A549 (cell line): ENCODE results near the gene FAM53B. TPM values are rescaled to one million over a fixed set of nuclear protein-coding genes. Genes with fewer than 3 reads are reported as not detected.

Source experiments
- ATAC-seq, 2 experiments: fragments of 200-7000 bp in 1 of 2; fragments of >200 bp in 1 of 2; cut with Nextera tagmentation in 1 of 2; cut with Tn5 transposase in 1 of 2; 3 replicates each; pipeline versions ENCODE4 v1.8.0 to v1.9.1; 2018 to 2020; ENCODE audit warnings: mild to moderate bottlenecking in 1 of 2, moderate library complexity in 1 of 2
- CTCF ChIA-PET: fragments of 300-600 bp; sonication (Branson Sonifier 250); formaldehyde crosslinking; extraction: SDS; loops from one replicate; lab custom pipeline; 2021; ENCODE audit warnings: antibody characterized with exemption, inconsistent platforms; lab: Yijun Ruan, JAX
- POLR2A ChIA-PET: fragments of 350-600 bp; formaldehyde crosslinking; extraction: SDS; loops from one replicate; lab custom pipeline; 2021; ENCODE audit warnings: antibody characterized with exemption, inconsistent platforms; lab: Yijun Ruan, JAX
- DNase-seq, 2 experiments: peaks; one replicate each; pipeline versions ENCODE4 v3.0.0 to v3.0.0-alpha.2; 2011 to 2016; ENCODE audit warnings: low read depth in 1 of 2, low spot score in 1 of 2
- FAIRE-seq: peaks from 2 replicates; lab custom pipeline; 2011; peaks lifted over from hg19 to GRCh38; lab: Jason Lieb, UNC
- H3K27ac ChIP-seq, 2 experiments: fragments of >200 bp; sonication (Bioruptor Twin); formaldehyde crosslinking; 3 replicates each; pipeline ENCODE4 v1.5.1; 2016 to 2017
- H3K4me1 ChIP-seq: fragments of >200 bp; sonication (Bioruptor Twin); formaldehyde crosslinking; 3 replicates; pipeline ENCODE4 v1.6.1; 2016
- H3K4me2 ChIP-seq: fragments of >200 bp; sonication (Bioruptor Twin); formaldehyde crosslinking; 3 replicates; pipeline ENCODE4 v1.6.1; 2016
- H3K4me3 ChIP-seq: fragments of >200 bp; sonication (Bioruptor Twin); formaldehyde crosslinking; 3 replicates; pipeline ENCODE4 v1.5.1; 2016
- H3K9me3 ChIP-seq: fragments of >200 bp; sonication (Bioruptor Twin); formaldehyde crosslinking; 3 replicates; pipeline ENCODE4 v1.6.1; 2016
- CBX2 ChIP-seq: fragments of 200-600 bp; sonication (generic); IDR thresholded peaks from 2 replicates; pipeline ENCODE4 v1.6.1; 2016; ENCODE audit warnings: low read depth, mild to moderate bottlenecking, borderline replicate concordance
- CBX8 ChIP-seq: fragments of 200-600 bp; sonication (generic); IDR thresholded peaks from 2 replicates; pipeline ENCODE4 v1.6.1; 2016
- CHD4 ChIP-seq: fragments of 200-600 bp; sonication (generic); IDR thresholded peaks from 2 replicates; pipeline ENCODE4 v1.6.1; 2016; ENCODE audit warnings: antibody characterized with exemption, mild to moderate bottlenecking, borderline replicate concordance
- EP300 ChIP-seq, 2 experiments: fragments of >200 bp; sonication (Bioruptor Twin); formaldehyde crosslinking; IDR thresholded peaks; 2 replicates in 1 of 2; 3 replicates in 1 of 2; pipeline ENCODE4 v1.6.1; 2016 to 2017
- FOXS1 ChIP-seq: fragments of 250-450 bp; sonication (Bioruptor Pico); IDR thresholded peaks from 2 replicates; pipeline ENCODE4 v1.5.0; 2020; ENCODE audit warnings: mild to moderate bottlenecking, moderate library complexity
- HEYL ChIP-seq: fragments of 250-450 bp; sonication (Bioruptor Pico); IDR thresholded peaks from 2 replicates; pipeline ENCODE4 v1.8.0; 2021; ENCODE audit warnings: mild to moderate bottlenecking, moderate library complexity
- HMGXB4 ChIP-seq: fragments of 250-450 bp; sonication (Bioruptor Pico); IDR thresholded peaks from 2 replicates; pipeline ENCODE4 v1.5.0; 2021; ENCODE audit warnings: mild to moderate bottlenecking, moderate library complexity, borderline replicate concordance
- HOXB5 ChIP-seq: fragments of 250-450 bp; sonication (Bioruptor Pico); IDR thresholded peaks from 2 replicates; pipeline ENCODE4 v1.5.0; 2020; ENCODE audit warnings: mild to moderate bottlenecking, moderate library complexity
- KDM1A ChIP-seq: fragments of 200-600 bp; sonication (generic); IDR thresholded peaks from 2 replicates; pipeline ENCODE4 v1.6.1; 2016; ENCODE audit warnings: low read depth, mild to moderate bottlenecking
- KDM5A ChIP-seq: fragments of 200-600 bp; sonication (generic); IDR thresholded peaks from 2 replicates; pipeline ENCODE4 v1.6.1; 2016; ENCODE audit warnings: antibody characterized with exemption, mild to moderate bottlenecking
- MAZ ChIP-seq: fragments of 150-350 bp; IDR thresholded peaks from 2 replicates; pipeline ENCODE4 v1.6.1; 2014; ENCODE audit warnings: antibody characterized with exemption, low read depth, low read length, borderline replicate concordance
- NPAS2 ChIP-seq: fragments of 250-450 bp; sonication (Bioruptor Pico); IDR thresholded peaks from 2 replicates; pipeline ENCODE4 v1.8.0; 2022; ENCODE audit warnings: mild to moderate bottlenecking, moderate library complexity, borderline replicate concordance
- PHF8 ChIP-seq: fragments of 200-600 bp; sonication (generic); IDR thresholded peaks from 2 replicates; pipeline ENCODE4 v1.6.1; 2016; ENCODE audit warnings: low read depth, mild to moderate bottlenecking, antibody characterized with exemption, moderate library complexity, borderline replicate concordance
- POLR2A ChIP-seq: IDR thresholded peaks from 2 replicates; pipeline ENCODE4 v1.6.1; 2012; ENCODE audit warnings: mild to moderate bottlenecking, low read length
- RAD21 ChIP-seq, 2 experiments: fragments of >200 bp in 1 of 2; sonication (Bioruptor Twin) in 1 of 2; formaldehyde crosslinking in 1 of 2; IDR thresholded peaks in 1 of 2; conservative IDR thresholded peaks in 1 of 2; 2 replicates in 1 of 2; 3 replicates in 1 of 2; pipeline ENCODE4 v1.6.1; 2012 to 2018; ENCODE audit warnings: inconsistent platforms in 1 of 2
- RARB ChIP-seq: fragments of 250-450 bp; sonication (Bioruptor Pico); IDR thresholded peaks from 2 replicates; pipeline ENCODE4 v1.8.0; 2021; ENCODE audit warnings: mild to moderate bottlenecking, moderate library complexity
- RCOR1 ChIP-seq: fragments of 150-350 bp; IDR thresholded peaks from 2 replicates; pipeline ENCODE4 v1.6.1; 2014; ENCODE audit warnings: antibody characterized with exemption, low read length, low read depth
- REST ChIP-seq: fragments of 200-600 bp; sonication (generic); IDR thresholded peaks from 2 replicates; pipeline ENCODE4 v1.6.1; 2016; ENCODE audit warnings: antibody characterized with exemption, mild to moderate bottlenecking, moderate library complexity
- RNF2 ChIP-seq: fragments of 200-600 bp; sonication (generic); IDR thresholded peaks from 2 replicates; pipeline ENCODE4 v1.6.1; 2016; ENCODE audit warnings: low read depth, mild to moderate bottlenecking, antibody characterized with exemption, moderate library complexity, borderline replicate concordance
- ZC3H11A ChIP-seq: fragments of 450-650 bp; IDR thresholded peaks from 2 replicates; pipeline ENCODE4 v1.6.1; 2014; ENCODE audit warnings: antibody characterized with exemption, mild to moderate bottlenecking
- ZFP36 ChIP-seq: fragments of 450-650 bp; IDR thresholded peaks from 2 replicates; pipeline ENCODE4 v1.6.1; 2014; ENCODE audit warnings: borderline replicate concordance; ENCODE audit not compliant: partially characterized antibody
- ZNF302 ChIP-seq: fragments of 250-450 bp; sonication (Bioruptor Pico); IDR thresholded peaks from 2 replicates; pipeline ENCODE4 v1.9.0; 2021; ENCODE audit warnings: inconsistent platforms, mild to moderate bottlenecking, moderate library complexity
- WGBS: methylation state at CpG from one replicate; pipeline ENCODE4 v1.1.6; 2017; ENCODE audit errors: missing lambda C conversion rate; 5-methylcytosine and 5-hydroxymethylcytosine counted together
- polyA plus RNA-seq, 4 experiments: library from polyadenylated mRNA; depleted of rRNA in 3 of 4; stranded (reverse); fragments of >200 nt; fragmentation: RNase III in 1 of 4; extraction: RNeasy Plus Mini Kit Qiagen cat#74134 plus additional on column Dnase treatment in 1 of 4; gene quantifications; 2 replicates in 3 of 4; 3 replicates in 1 of 4; pipeline ENCODE4 v1.2.3, GENCODE V29; 2011 to 2017

The FAM53B gene
- polyA plus RNA-seq, 2 of the 4 experiments (the other 2 are of a cell fraction): 5.1 to 8.5 TPM

GRCh38 chr10:124616040-124616835 is 127.9 kb downstream of the FAM53B start:
- ChIA-PET POLR2A (no interaction called here), CTCF (interaction anchor here (0.9 to 1.1 kb wide), 2 partner anchors 11 to 129 kb away, joined by 3 read pairs; no protein-coding TSS in a partner anchor)
- H3K4me2 ChIP-seq: no peak overlapping the region
- TF ChIP-seq EP300 (IDR thresholded peaks at IDR 0.05) (no peak), POLR2A (no peak), MAZ (no peak), RNF2 (no peak), CHD4 (no peak), REST (no peak), KDM5A (no peak), RARB (no peak), KDM1A (no peak), CBX8 (no peak), PHF8 (no peak), RAD21 (conservative IDR thresholded peaks at IDR 0.05 in 1 of 2, IDR thresholded peaks at IDR 0.05 in 1 of 2) (no peak), HMGXB4 (CRISPR knock-in tag) (no peak), ZC3H11A (no peak), ZFP36 (no peak), NPAS2 (CRISPR knock-in tag) (no peak), ZNF302 (no peak), HOXB5 (CRISPR knock-in tag) (no peak), HEYL (CRISPR knock-in tag) (no peak), FOXS1 (CRISPR knock-in tag) (no peak)
- H3K4me3 ChIP-seq: no peak overlapping the region
- no peak overlapping the region for H3K27ac ChIP-seq
- WGBS: 91% methylated on average over 23 of the region's 30 CpGs
- peaks cover 4% of the 10 kb centered on the region; the same call in 1 of the 3 replicates for H3K4me1 ChIP-seq
- ATAC-seq: no peak
- H3K9me3 ChIP-seq: no peaks in the 10 kb centered on the region
- FAIRE-seq: no peak
- no peak for DNase-seq

- Histone ChIP-seq H3K27ac (no peak overlapping the region), H3K4me2 (no peak overlapping the region), H3K4me1 (peaks cover 4% of the 10 kb centered on the region; the same call in 1 of the 3 replicates), H3K9me3 (no peaks in the 10 kb centered on the region), H3K4me3 (no peak overlapping the region)
- FAIRE-seq (no peak), ATAC-seq (no peak), DNase-seq (no peak)
- TF ChIP-seq RCOR1 (no peak), CBX2 (no peak), RNF2 (no peak)
- ChIA-PET CTCF (interaction anchor here (0.6 kb wide), 1 partner anchor 405 kb away, joined by 3 read pairs; no protein-coding TSS in a partner anchor), POLR2A (no interaction called here)
- 96% methylated on average over 29 of the region's 34 CpGs for WGBS
Measured at GRCh38 chr10:124615259-124615658, 128.9 kb downstream of the FAM53B start.
